Neural progenitor cell (in vitro differentiated cells): ENCODE measurements around the gene CAPN11. TPM values are rescaled to one million over a fixed set of nuclear protein-coding genes. Genes with fewer than 3 reads are reported as not detected.

ENCODE experiments used
- DNase-seq: peaks from one replicate; pipeline ENCODE4 v3.0.0-alpha.2; 2016; ENCODE audit warnings: low spot score
- H2AFZ ChIP-seq: fragments of 200-600 bp; sonication (generic); replicated peaks from 2 replicates; pipeline ENCODE4 v1.6.1; 2016; ENCODE audit warnings: antibody characterized with exemption
- H3F3A ChIP-seq: fragments of 200-600 bp; sonication (generic); 2 replicates; pipeline ENCODE4 v1.6.1; 2016; ENCODE audit warnings: antibody characterized with exemption, low read depth
- H3K27ac ChIP-seq: fragments of 200-600 bp; sonication (generic); 2 replicates; pipeline ENCODE4 v1.5.1; 2016; ENCODE audit warnings: mild to moderate bottlenecking
- H3K27me3 ChIP-seq: fragments of 200-600 bp; sonication (generic); 2 replicates; pipeline ENCODE4 v1.6.1; 2016; ENCODE audit warnings: mild to moderate bottlenecking, moderate library complexity
- H3K36me3 ChIP-seq: fragments of 200-600 bp; sonication (generic); 2 replicates; pipeline ENCODE4 v1.5.1; 2016
- H3K4me1 ChIP-seq: fragments of 200-600 bp; sonication (generic); 2 replicates; pipeline ENCODE4 v1.6.1; 2016; ENCODE audit warnings: mixed run types
- H3K4me2 ChIP-seq: fragments of 200-600 bp; sonication (generic); 2 replicates; pipeline ENCODE4 v1.6.1; 2016
- H3K4me3 ChIP-seq: fragments of 200-600 bp; sonication (generic); 2 replicates; pipeline ENCODE4 v1.5.1; 2016
- H3K79me2 ChIP-seq: fragments of 200-600 bp; sonication (generic); 2 replicates; pipeline ENCODE4 v1.6.1; 2016; ENCODE audit warnings: low read depth
- H3K9ac ChIP-seq: fragments of 200-600 bp; sonication (generic); 2 replicates; pipeline ENCODE4 v1.6.1; 2016
- H3K9me3 ChIP-seq: fragments of 200-600 bp; sonication (generic); 2 replicates; pipeline ENCODE4 v1.5.1; 2016; ENCODE audit warnings: low read depth
- H4K20me1 ChIP-seq: fragments of 200-600 bp; sonication (generic); 2 replicates; pipeline ENCODE4 v1.6.1; 2016; ENCODE audit warnings: low read depth
- H3K27ac Mint-ChIP-seq: 3 replicates; pipeline ENCODE4 v1.8.0; 2021; ENCODE audit warnings: mixed read lengths
- H3K27me3 Mint-ChIP-seq: 2 replicates; pipeline ENCODE4 v1.8.0; 2022; ENCODE audit warnings: low read depth, mild to moderate bottlenecking, inconsistent platforms, moderate library complexity, mixed read lengths; ENCODE audit not compliant: insufficient read depth
- H3K36me3 Mint-ChIP-seq: 3 replicates; pipeline ENCODE4 v1.8.0; 2021; ENCODE audit warnings: mixed read lengths
- H3K4me1 Mint-ChIP-seq: 3 replicates; pipeline ENCODE4 v1.8.0; 2021; ENCODE audit warnings: mixed read lengths
- H3K4me3 Mint-ChIP-seq: 3 replicates; pipeline ENCODE4 v1.8.0; 2021; ENCODE audit warnings: mild to moderate bottlenecking, moderate library complexity, mixed read lengths
- H3K9me3 Mint-ChIP-seq: 3 replicates; pipeline ENCODE4 v1.8.0; 2020; ENCODE audit warnings: mixed read lengths
- CTCF ChIP-seq: fragments of 200-600 bp; sonication (generic); IDR thresholded peaks from 2 replicates; pipeline ENCODE4 v1.5.1; 2017; ENCODE audit warnings: antibody characterized with exemption, mild to moderate bottlenecking
- EZH2 ChIP-seq: fragments of 200-600 bp; sonication (generic); IDR thresholded peaks from 2 replicates; pipeline ENCODE4 v1.6.1; 2017; ENCODE audit warnings: antibody characterized with exemption, mild to moderate bottlenecking, moderate library complexity
- EZH2phosphoT487 ChIP-seq: fragments of 200-600 bp; sonication (generic); IDR thresholded peaks from 2 replicates; pipeline ENCODE4 v1.6.1; 2017; ENCODE audit warnings: antibody characterized with exemption
- small RNA-seq: library from RNA; depleted of rRNA; stranded (forward); fragments of <200 nt; gene quantifications from one replicate; pipeline ENCODE3, GENCODE V24; 2015
- total RNA-seq: library from RNA; depleted of rRNA; stranded (reverse); fragments of >200 nt; gene quantifications from 2 replicates; pipeline ENCODE4 v1.2.3, GENCODE V29; 2015; ENCODE audit warnings: low replicate concordance

The CAPN11 gene
- total RNA-seq, 1 donor from 2014 or later, result 0.49 TPM

DNA sequence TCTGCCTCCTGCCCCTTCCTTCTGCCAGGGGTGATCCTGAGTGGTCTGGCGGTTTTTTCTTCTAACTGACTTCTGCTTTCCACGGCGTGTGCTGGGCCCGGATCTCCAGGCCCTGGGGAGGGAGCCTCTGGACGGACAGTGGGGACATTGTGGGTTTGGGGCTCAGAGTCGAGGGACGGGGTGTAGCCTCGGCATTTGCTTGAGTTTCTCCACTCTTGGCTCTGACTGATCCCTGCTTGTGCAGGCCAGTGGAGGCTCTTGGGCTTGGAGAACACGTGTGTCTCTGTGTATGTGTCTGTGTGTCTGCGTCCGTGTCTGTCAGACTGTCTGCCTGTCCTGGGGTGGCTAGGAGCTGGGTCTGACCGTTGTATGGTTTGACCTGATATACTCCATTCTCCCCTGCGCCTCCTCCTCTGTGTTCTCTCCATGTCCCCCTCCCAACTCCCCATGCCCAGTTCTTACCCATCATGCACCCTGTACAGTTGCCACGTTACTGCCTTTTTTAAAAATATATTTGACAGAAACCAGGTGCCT is 75.0 kb downstream of the CAPN11 start:
- no peak overlapping the region for H3K4me2 ChIP-seq
- H3K4me3 Mint-ChIP-seq, result no peak overlapping the region
- no peaks in the 10 kb centered on the region for H3K9me3 ChIP-seq

More for the DNA sequence above, 75.0 kb downstream of the CAPN11 start:
- peaks cover 30% of the 10 kb centered on the region for H3K4me1 Mint-ChIP-seq
- Histone ChIP-seq H3K27me3 (no peaks in the 10 kb centered on the region), H4K20me1 (no peaks in the 10 kb centered on the region), H3K9ac (no peak overlapping the region), H3K4me1 (peaks cover 8% of the 10 kb centered on the region), H2AFZ (no peak overlapping the region), H3K4me3 (no peak overlapping the region), H3K36me3 (no peaks in the 10 kb centered on the region), H3F3A (peaks cover 19% of the 10 kb centered on the region), H3K27ac (no peak overlapping the region), H3K79me2 (no peaks in the 10 kb centered on the region)
- H3K36me3 Mint-ChIP-seq, result peaks cover 9% of the 10 kb centered on the region
- no peak for TF ChIP-seq EZH2phosphoT487
- no peak for TF ChIP-seq CTCF
- TF ChIP-seq EZH2, result no peak
- DNase-seq, result no peak
- H3K9me3 Mint-ChIP-seq, result no peaks in the 10 kb centered on the region
- H3K27me3 Mint-ChIP-seq, result peaks cover 9% of the 10 kb centered on the region
- H3K27ac Mint-ChIP-seq, result peak overlapping the region; percentile 38

Small RNAs within 50 kb of the gene (small RNA-seq; reads per million reads assigned to genes)
- not detected for gene RN7SL811P

Other genes starting within 250 kb of the CAPN11 start
- gene MRPL14, start 31.4 kb upstream of the CAPN11 start, total RNA-seq, result 40.4 and 53.5 TPM in 2 replicates
- 25.4 and 30.8 TPM in 2 replicates for gene TMEM63B, start 31.3 kb upstream of the CAPN11 start, total RNA-seq
- 0.54 and 1.5 TPM in 2 replicates for gene MYMX, start 58.1 kb downstream of the CAPN11 start, total RNA-seq
- gene SLC29A1, start 64.8 kb downstream of the CAPN11 start, total RNA-seq, result 34.8 and 69.7 TPM in 2 replicates
- 1,851 and 2,068 TPM in 2 replicates for gene HSP90AB1, start 88.3 kb downstream of the CAPN11 start, total RNA-seq
- 33.9 and 47.0 TPM in 2 replicates for gene SLC35B2, start 98.7 kb downstream of the CAPN11 start, total RNA-seq
- 5.1 and 15.5 TPM in 2 replicates for gene NFKBIE, start 106.7 kb downstream of the CAPN11 start, total RNA-seq
- 0.13 and 1.4 TPM in 2 replicates for gene TMEM151B, start 111.6 kb downstream of the CAPN11 start, total RNA-seq
- gene AARS2, start 154.5 kb downstream of the CAPN11 start, total RNA-seq, result 16.1 and 29.3 TPM in 2 replicates
- gene SPATS1, start 183.8 kb downstream of the CAPN11 start, total RNA-seq, result 0.25 TPM in 1 of 2 replicates, not detected in the other
- gene CDC5L, start 228.9 kb downstream of the CAPN11 start, total RNA-seq, result 37.9 and 53.6 TPM in 2 replicates